Measurements from ENCODE around the gene S1PR2. TPM values are rescaled to one million over a fixed set of nuclear protein-coding genes. Genes with fewer than 3 reads are reported as not detected.

Gene S1PR2
- total and polyA plus RNA-seq, 9 of the 15 experiments (the other 6 are each of a cell fraction or from before 2014, with no cell fraction given): 1.5 to 3.9 (median 2.0) TPM

GRCh38 chr19:10251792-10252694 lies 20.9 kb upstream of the S1PR2 start, which contains the start of gene MRPL4 (continued):
- TF ChIP-seq ZNF280B (CRISPR knock-in tag; IDR thresholded peaks at IDR 0.05) (no peak), TAF7 (tag; IDR thresholded peaks at IDR 0.05) (no peak; the same call in 1 of the 2 replicates)

- peaks cover 0 to 14% of the 10 kb centered on the region in 2 experiments; a peak in 3 of 5 replicates for H3K4me1 ChIP-seq (replicated peaks in 1 of 2; ENCODE audit: control insufficient read depth in 2 of 2, insufficient read depth in 2 of 2, low read length in 2 of 2)
- TF ChIP-seq DPF2 (IDR thresholded peaks at IDR 0.05) (no peak), ZNF280A (IDR thresholded peaks at IDR 0.05; ENCODE audit: low read depth, partially characterized antibody) (no peak), NUFIP1 (IDR thresholded peaks at IDR 0.05; ENCODE audit: partially characterized antibody) (no peak), MCM3 (IDR thresholded peaks at IDR 0.05) (no peak), PHF21A (IDR thresholded peaks at IDR 0.05; ENCODE audit: borderline replicate concordance, low read depth) (no peak), ZNF224 (CRISPR knock-in tag; IDR thresholded peaks at IDR 0.05) (no peak), CEBPB (tag; IDR thresholded peaks at IDR 0.05) (no peak), JUNB (CRISPR knock-in tag; conservative IDR thresholded peaks at IDR 0.05) (no peak), GATAD2A (IDR thresholded peaks at IDR 0.05) (no peak), ZNF217 (CRISPR knock-in tag; IDR thresholded peaks at IDR 0.05) (no peak), RBM39 (optimal IDR thresholded peaks at IDR 0.05; ENCODE audit: low read depth, low read length) (no peak)
- ChIA-PET POLR2A (interaction anchor here (0.6 to 0.7 kb wide), 2 partner anchors 64 to 132 kb away, joined by 3 read pairs; no protein-coding TSS in a partner anchor), CTCF (ENCODE audit: low intra/inter-chr PET ratio) (no interaction called here)
- no peaks in the 10 kb centered on the region for H3K79me2 ChIP-seq (ENCODE audit: control insufficient read depth, insufficient read depth, low read length)
- H3K36me3 ChIP-seq (ENCODE audit: control insufficient read depth, insufficient read depth, low read length): no peaks in the 10 kb centered on the region
- H2AFZ ChIP-seq (ENCODE audit: low read depth, low read length): no peak overlapping the region
- H3K4me3 ChIP-seq: no peak overlapping the region
- BruUV-seq (replicated peaks): no TSS peak
- no peaks in the 10 kb centered on the region for H3K9me1 ChIP-seq (ENCODE audit: control insufficient read depth, insufficient read depth, low read length)
- ATAC-seq (no peak), FAIRE-seq (no peak), DNase-seq (ENCODE audit: extremely low read depth in 1 of 4, low spot score in 3 of 4) (no peak)
- intact Hi-C loops (cut with micrococcal nuclease) (no loop called here), in situ Hi-C loops (cut with MboI) (loop anchor here (5.0 kb wide), 1 partner anchor 319 kb away; no protein-coding TSS in a partner anchor)
- H3K27me3 ChIP-seq (ENCODE audit: control insufficient read depth in 2 of 2, insufficient read depth in 2 of 2, low read length in 2 of 2): no peaks in the 10 kb centered on the region
- H3K4me2 ChIP-seq (ENCODE audit: insufficient read depth, low read length): no peak overlapping the region
- H3K9ac ChIP-seq (ENCODE audit: insufficient read depth in 1 of 2, low read depth in 2 of 2, low read length in 2 of 2): no peak overlapping the region
- no peaks in the 10 kb centered on the region for H4K20me1 ChIP-seq (replicated peaks; ENCODE audit: control insufficient read depth, insufficient read depth, low read length)
- no peaks in the 10 kb centered on the region; the same call in 1 of the 2 replicates for H3K9me3 ChIP-seq (replicated peaks; ENCODE audit: control insufficient read depth, insufficient read depth, low read depth, low read length)
- H3K27ac ChIP-seq (ENCODE audit: extremely low read depth, low read depth, low read length): no peak overlapping the region
- WGBS (ENCODE audit: insufficient coverage, low coverage, missing lambda C conversion rate): 45% methylated on average over 6 of the region's 6 CpGs
Observed at GRCh38 chr19:10246511-10246910, 15.4 kb upstream of the S1PR2 start.

All from K562 (cell line).